Inflammatory macrophage treated with lipopolysaccharide for 1 hour (primary cell): Measurements from ENCODE around the gene MAEA.
"Not testable (repeated sequence)": the region's sequence is repeated elsewhere in the genome, so short reads cannot be mapped to it uniquely, and the experiment has no call there.

Experiments
- DNase-seq, 2 donors: peaks; one replicate each; pipeline ENCODE4 v3.0.0-alpha.2; 2020 to 2022

Gene MAEA

DNA sequence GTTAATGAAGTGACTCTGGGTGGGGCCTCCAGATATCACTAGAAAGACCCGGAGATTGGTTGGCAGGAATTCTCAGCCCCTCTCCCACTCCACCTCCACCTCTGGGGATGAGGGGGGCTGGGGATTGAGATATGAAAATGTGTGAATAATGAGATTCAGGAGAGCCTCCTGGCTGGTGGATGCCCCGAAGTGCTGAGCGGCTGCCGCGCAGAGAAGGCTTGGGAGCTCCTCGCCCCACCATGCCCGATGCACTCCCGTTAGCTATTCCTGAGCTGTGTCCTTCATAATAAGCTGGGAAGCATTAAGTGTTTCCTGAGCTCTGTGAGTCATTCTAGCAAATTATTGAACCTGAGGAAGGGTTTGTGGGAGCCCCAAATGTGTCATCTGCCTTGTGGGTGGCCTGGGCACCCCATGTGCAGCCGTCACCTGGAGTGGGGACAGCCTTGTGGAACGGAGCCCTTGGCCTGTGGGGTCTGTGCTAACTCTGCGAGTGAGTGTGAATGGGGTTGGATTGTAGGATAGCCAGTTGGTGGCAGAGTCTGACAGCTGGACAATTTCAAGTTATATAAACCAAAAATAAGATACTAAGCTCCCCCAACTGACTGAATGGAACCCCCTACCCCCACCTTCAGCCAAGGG lies 4.4 kb upstream of the MAEA start:
- no peak for DNase-seq

DNA sequence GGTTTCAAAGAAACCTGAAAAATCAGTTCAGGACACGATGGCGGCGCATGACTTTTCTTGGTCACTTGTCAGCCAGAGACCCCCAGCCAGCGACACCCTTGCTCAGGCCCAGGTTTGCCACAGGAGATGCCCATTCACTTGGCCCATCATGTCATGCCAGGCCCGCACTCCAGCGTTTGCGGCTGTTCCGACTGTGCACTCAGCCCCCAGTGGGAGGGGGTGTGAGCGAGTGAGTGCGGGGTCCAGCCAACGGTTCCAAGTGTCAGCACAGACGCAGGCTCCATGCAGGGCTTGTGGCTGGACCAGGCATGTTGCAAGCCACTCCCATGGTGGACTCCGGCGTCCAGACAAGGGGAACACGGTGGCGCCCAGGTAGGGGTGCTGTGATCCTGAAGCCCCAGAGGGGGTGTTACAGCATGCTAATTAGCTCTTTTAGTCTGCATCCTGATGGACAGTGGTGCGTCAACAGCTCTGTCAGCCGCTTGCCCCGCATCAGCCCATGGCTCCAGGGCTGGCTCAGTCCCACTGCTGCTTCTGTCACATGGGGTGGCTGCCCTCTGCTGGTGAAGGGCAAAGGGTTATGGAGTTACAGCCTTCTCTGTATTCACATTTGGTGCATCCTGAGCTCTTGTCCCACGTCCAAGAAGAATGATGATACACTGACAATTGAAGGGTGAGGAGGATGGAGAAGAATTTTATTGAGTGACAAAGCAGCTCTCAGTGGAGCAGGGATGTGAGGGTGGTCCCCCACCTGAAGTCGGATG lies 3.7 kb upstream of the MAEA start:
- peak in 1 of 2 donors; percentile 55 for DNase-seq

DNA sequence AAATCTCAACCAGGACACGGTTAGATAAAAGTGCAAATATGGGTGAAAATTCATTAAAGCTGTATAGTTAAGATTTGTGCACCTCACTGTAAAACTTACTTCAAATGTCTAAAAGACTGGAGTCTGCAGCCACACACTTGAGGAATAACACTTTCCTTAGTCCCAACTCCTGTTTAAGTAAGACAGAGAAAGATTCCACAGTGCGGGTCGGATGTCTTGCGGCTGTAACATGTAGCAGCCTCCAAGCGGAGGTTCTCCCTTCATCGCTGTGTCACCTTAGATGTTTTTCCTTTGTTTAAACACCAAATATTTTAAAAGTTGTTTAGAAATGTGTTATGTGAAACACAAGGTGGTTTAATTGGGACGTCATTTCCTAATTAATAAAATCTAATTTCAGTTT lies 905 bp upstream of the MAEA start:
- no peak for DNase-seq

DNA sequence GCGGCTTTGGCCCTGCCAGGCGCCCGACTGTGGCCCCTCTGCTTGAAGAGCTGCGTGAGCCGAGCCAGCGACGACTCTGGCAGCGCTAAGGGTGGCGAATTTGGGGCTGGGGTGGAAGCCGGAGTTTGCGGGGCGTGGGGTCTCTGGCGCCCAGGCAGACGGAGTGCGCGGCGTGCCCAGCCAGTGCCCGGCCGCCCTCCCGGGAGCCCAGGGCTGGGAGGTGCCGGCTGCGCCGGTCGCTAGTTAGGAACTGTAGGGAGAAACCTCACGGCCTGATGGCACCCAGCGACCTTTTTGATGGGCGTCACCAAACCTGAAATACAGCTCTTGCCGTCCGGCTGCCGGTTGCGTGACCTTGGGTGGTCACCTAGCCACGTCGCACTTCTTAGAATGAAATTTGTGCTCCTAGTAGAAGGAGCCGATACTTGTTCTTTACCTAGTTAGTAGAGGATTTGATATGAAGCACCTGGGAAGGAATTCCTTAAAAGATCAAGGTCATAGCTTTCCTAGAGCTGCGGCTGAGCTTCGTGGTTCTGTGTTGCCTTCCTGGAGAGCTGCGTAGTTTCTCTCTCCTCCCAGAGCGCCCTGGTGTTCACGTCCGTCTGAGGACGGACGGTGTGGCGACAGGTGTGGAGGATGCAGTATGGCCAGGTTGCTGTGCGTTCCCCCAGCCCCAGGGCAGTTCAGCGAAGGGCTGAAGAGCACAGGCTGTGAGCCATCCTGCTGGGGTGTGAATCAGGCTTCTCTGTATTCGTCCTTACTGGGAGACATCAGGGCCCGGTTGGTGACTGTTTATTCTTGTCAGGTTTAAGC lies 680 bp downstream of the MAEA start:
- no peak for DNase-seq

DNA sequence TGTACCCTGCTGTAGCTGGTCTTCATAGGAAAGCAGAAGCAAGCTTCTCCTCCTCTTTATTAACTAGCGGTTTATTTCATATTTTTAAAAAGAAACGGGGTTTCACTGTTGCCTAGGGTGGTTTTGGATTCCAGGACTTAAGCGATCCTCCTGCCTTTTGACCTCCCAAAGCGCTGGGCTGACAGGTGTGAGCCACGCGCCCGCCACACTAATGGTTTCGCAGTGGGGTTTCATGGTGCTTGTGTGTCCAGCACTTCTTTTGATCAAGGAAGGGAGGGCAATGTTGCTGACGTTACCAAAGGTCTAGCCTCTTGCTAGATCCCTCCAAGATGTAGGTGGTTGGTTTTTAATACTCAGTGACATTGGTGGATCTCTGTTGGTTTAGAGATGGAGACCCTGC lies 1.4 kb downstream of the MAEA start:
- DNase-seq = no peak

DNA sequence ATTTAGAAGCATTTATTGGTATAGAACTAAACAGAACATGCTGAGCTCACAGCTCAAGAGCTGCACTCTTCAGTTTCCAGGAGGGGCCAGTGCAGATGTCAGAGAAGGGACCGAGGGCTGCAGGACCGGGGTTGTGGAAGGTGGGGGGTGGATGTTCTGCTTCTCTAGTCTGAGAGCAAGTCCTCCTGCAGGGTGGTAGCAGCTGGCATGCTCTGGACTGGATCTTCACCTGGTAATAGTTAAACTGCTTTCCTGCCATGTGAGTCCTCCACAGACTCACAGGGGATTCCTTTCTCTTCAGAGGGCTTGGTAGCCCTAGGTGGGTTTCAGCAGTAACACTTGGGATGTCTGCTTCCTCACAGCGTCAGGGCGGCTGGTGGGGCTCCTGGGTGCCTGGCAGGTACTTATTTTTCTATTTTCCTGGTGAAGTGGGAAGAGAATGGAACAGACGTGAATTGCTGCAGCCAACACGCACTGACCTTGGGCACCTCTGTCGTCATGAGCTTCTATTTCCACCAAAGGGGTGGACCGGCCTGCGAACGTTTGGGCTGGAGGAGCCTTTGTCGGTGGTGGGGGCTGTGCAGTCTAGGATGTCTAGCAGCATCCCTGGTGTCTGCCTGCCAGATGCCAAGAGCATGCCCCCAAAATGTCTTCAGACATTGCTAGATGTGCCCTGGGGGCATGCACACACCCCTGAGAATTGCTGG lies 2.5 kb downstream of the MAEA start:
- DNase-seq = no peak

DNA sequence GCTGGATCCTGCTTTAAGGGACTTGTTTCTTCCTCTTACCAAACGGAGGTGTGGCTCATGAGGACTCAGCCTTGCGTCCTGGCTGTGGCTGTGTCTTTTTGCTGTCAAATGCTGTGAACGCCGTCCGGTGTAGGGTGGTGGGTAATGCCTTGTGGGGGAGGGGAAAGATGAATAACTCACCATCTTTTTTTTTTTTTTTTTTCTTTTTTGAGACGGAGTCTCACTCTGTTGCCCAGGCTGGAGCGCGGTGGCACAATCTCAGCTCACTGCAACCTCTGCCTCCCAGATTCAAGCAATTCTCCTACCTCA lies 3.0 kb downstream of the MAEA start:
- DNase-seq = not testable (repeated sequence)

DNA sequence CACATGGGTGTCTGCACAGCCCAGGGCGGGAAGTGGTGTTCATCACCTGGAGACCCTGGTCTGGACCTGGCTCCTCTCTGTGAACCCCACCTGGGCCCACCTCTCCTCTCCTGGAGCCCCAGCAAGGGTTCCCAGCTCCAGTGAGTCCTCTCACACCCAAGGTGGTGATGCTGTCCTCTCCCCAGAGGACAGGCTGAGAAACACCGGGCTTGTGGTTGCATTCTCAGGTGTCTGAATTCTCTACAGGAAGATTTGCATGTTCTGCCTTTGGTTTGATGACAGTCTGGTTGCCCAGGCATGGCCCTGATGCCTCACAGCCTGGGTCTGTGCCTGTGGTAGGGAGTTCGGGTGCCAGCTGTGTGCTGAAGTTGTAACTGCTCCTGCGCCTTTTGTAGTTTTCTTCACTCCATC lies 3.8 kb downstream of the MAEA start:
- no peak for DNase-seq

DNA sequence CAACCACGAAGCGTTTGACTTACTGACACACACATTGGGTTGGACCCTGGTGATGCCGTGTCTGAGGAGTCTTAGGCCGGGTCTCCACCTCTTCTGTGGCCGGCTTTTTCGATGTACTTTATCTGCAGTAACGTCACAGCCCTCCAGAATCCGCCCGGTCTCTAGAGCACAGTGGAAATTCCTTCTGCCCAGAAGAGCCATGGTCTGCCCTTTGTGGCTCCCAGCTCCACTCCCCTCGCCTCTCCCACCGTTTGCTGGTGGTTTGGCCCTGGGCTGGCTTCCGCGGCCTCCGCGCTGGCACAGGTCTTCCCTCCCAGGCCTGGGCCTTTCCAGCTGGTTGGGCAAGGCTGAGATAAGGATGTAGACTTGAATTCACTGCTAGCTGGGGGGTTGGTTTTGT lies 4.3 kb downstream of the MAEA start:
- DNase-seq = no peak

DNA sequence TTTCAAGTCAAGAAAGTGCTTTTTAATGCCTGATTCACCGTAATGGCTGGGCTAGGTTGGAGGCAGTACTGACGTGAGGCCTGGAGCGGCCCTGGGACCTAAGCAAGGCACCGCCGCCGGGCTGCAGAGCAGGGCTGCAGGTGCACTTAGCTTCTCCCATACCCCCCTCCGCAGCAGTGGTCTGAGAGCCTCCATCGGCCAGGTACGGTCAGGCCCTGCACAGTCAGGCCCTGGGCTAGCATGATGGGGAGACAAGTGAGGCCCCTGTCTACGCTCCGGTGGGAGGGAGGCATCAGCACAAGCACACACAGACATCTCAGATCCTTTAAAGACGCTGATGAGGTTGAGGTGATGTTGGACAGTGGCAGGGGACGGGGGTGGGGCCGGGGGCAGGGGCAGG lies 4.7 kb downstream of the MAEA start:
- DNase-seq = no peak

DNA sequence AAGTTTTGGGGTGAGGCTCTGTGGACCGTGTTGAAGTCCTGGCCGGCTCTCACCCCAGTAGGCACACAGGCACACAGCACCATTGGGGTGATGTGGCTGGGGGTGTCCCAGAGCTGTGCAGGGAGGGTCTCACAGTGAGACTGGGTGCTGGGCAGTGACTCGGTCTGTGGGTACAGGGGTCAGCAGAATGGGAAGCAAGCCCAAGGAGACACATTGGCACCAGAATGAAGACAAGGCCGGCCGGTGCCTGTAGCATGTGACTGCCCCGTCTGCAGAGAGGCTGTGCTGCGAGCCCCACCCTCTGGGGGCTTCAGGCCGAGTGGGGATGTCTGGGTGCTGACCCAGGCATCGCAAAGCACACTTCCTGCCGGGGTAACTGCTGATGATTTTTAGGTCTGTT lies 5.2 kb downstream of the MAEA start:
- DNase-seq = no peak

DNA sequence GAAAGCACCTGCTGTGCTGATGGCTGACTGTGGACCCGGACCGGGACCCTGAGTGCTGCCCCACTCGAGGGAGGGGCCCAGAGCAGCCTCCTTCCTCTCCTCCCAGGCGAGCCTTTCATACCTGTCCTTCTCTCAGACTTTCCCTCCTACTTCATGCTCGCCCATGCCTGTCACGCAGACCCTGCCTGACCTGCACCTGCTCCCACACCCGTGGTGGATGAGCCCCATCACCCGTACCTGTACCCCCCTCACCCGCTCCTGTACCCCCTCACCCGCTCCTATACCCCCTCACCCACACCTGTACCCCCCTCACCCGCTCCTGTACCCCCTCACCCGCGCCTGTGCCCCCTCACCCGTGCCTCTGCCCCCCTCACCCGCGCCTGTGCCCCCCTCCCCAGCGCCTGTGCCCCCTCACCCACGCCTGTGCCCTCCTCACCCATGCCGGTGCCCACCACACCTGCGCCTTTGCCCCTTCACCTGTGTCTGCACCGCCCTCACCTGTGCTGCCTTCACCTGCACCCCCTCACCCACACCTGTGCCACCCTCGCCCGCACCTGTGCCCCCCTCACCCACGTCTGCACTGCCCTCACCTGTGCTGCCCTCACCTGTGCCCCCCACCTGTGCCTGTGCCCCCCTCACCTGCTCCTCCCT lies 5.8 kb downstream of the MAEA start:
- DNase-seq = no peak

DNA sequence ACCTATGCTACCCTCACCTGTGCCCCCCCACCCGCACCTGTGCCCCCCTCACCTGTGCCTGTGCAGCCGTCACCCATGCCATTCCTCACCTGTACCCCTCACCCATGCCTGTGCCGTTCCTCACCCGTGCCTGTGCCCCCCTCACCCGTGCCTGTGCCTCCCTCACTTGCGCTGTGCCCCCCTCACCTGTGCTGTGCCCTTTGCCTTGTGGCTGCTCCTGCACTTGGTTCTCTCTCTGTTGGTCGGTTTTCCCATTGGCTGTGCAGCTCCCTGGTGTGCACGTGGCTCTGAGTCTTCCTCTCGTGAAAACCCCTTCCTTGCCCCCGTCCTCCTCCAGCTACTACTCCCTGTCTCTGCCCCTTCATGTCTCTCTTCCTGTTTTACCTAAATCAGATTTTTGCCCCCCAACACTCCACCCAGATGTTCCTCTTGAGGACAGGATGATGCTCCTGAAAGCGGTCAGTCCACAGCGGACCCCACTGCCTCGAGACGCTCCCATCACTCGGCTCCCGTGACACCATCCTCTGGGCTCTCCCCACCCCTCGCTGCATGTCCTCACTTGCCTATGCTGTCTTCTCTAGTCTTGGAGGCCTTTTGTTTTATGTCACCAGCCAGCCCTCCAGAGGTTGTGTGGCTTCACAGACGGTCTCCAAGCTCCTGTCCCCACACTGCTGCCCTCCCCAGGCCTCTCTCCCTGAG lies 6.8 kb downstream of the MAEA start:
- no peak for DNase-seq

DNA sequence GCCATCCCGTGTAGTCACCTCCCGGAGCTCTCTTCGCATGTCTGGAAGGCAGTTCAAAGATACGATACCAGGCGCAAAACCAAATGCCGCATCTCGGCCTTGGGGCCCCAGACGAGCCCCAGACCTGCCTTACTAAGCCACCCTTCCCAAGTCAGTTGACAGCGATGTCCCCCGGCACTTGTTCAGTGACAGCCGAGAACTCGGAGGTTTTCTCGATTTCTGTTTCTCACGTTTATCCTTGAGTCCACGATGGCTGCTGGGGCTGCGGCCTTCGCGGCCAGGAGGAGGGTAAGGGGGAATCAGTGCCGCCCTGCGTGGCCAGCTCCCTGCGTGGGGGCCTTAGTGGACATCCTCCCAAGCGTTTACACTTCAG lies 7.3 kb downstream of the MAEA start:
- DNase-seq = no peak

DNA sequence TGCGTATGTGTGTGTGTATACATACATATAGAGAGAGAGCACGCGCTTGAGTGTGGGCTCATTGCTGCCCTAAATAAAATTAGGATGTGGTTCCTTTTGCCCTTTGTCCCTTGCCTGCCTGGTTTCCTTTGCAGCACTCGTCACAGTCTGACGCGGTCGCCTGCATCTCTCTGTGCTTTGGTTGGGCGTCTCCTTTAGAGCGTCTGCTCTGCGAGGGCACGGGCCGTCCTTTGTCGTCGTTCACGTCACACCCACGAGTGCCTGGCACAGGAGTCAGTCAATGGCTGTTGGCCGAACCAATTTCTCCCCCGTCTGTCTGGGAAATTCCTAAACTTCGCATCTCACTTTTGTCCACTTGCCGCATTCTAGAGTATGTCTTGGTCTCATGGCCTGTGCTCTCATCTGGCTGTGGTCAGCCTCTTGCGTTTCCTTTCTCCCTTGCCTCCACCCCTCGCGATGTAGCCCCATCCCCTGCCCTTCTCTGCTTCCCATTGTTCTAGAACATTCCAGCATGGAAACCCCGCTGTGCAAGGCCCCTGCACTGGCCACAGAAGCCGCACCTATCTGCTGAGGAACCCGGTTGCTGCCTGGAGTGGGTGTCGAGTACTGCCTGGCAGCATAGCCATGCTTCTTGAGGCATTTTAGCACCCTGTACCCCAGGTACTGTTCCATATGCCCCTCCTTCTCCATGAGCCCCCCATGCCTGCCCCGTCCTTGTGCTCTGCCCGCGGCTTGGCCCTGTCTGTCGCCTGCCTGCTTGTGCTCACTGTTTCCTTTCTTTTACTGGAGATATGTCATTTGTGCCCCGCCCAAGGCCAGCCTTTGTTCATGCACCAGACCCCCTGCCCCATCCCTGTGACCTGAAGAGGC lies 8.0 kb downstream of the MAEA start:
- no peak for DNase-seq

DNA sequence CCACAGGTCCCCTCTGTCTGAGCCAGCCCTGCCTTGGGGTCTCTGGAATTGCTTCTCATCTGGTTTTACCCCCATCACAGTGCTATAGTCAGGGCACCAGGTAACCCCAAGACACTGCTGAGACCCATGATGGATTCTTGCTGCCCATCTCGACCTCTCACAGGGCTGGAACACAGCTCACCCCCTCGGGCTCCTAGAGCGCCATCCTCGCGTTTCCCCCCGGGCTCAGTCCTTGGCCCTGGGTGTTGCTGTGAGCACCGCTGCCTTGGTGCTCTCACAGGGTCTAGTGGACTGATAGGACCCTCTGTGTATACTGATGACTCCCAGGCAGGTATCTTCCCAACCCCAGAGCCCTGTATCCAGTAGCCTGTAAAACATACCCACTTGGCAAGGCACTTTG lies 8.8 kb downstream of the MAEA start:
- no peak for DNase-seq

DNA sequence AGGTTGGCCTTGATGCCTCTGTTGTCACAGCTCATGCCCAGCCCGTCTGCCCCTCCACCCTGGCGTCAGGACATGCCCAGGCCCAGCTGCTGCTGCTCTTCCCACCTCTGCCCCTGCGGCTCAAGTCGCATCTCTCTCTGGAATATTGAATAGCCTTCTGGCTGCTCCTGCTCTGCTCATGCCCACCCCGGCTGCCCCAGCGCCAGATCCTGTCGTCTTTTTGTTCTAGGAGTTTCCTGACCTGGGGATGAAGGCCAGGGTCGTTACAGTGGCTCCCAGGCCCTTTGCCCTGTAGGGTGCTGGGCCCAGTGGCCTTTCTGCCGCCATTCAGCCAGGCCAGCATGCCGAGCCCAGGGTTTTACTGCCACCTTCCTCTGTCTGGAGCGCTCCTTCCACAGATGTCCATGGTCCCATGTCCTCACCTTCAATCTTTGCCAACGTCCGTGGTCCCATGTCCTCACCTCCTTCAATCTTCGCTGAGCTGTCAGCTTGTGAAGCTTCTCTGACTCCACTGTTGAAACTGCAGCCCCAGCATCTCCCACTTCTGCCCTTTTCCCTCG lies 9.7 kb downstream of the MAEA start:
- no peak for DNase-seq

DNA sequence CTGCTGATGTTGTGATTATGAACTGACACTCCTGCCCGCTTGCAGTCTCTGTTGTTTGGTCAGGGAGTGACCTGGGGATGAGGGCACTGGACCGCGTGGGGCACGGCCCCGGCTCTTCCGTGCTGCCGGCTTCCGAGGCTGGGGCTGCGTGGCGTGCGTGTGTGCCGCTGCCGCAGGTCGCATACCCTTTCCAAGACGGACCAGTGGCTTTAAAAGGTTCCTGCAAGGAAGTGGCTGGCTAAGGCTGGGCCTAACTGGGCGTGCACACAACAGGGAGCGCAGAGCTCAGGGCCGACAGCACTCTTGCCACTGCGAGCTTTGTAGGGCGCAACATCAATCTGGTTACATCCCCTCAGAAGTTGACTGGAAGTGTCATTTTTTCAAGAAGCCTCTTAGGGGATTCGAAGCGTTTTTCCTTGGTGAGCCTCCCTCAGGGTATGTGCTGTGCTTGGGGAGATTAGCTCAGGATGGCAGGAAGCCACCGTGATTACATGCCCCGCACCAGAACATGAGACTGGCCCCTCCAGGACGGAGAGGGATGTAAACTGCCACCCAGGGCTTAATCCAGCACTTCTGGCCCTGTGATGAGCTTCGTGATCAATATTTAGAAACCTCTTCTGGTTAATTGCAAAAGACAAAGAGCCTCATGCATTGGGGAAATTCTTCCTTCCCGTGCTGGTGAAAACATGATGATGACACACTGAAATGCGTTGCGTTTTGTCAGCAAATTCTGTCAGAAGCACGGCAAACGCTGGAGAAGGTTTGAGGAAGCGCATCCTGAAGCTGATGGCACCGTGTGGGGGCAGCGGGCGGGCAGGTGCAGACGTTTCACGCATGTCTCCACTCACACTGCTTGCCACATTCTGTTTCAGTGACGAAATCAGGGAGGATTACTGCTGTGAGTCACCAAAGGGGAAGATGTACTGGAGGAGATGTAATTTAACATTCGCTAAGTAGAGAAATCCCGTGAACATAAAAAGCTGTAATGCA lies 11.1 kb downstream of the MAEA start:
- DNase-seq = peak; percentile 99 to 100

DNA sequence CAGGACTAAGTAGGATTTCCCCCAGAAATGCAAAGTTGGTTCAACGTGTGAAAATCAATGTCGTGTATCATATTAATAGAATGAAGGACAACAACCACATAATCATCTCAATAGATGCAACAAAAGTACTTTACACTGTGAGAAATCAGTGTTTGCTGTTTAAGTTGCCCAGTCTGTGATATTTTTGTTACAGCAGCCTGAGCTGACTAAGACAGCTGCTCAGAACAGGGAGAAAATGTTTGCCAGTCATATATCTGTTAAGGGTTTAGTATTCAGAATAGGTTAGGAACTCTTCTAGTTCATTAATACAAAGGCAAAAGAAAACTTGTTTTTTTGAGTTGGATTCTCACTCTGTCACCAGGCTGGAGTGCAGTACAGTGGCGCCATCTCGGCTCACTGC lies 12.5 kb downstream of the MAEA start:
- no peak for DNase-seq

DNA sequence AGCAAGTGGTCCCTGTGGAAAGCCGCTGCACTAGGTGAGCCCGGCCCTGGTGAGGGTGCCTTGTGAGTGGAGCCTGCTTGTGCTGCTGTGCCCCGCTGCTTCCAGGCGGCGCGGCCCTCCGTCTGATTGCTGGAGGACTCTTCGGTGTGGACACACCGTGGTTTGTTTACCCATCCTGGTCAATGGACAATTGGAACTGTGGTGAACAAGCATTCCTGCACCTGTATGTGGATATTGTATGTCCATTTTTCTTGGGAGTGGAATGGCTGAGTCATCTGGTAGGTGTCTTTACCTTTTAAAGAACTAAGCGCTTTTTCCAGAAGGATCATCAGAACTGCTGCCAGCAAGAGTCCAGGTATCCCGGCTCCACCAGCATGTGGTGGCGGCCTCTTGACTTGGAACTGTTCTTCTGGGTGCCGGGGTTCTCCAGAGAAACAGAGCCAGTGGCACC lies 15.6 kb downstream of the MAEA start:
- DNase-seq = no peak
